Caco-2 (cell line): ENCODE data around the gene KRT79. TPM values are rescaled to one million over a fixed set of nuclear protein-coding genes. Genes with fewer than 3 reads are reported as not detected.

Experiments
- BruUV-seq: library from RNA; stranded (reverse); fragments of 400-500 nt; replicated peaks from 2 replicates; lab custom pipeline; 2021; lab: Mats Ljungman, UMichigan
- CTCF ChIA-PET: fragments of 300-600 bp; sonication (Branson Sonifier 250); formaldehyde crosslinking; loops from one replicate; lab custom pipeline; 2022; ENCODE audit warnings: antibody characterized with exemption; lab: Charles Lee
- POLR2A ChIA-PET: fragments of 300-600 bp; sonication (Branson Sonifier 250); formaldehyde crosslinking; loops from one replicate; lab custom pipeline; 2022; ENCODE audit warnings: antibody characterized with exemption; lab: Charles Lee
- DNase-seq, 2 experiments: peaks; one replicate each; pipeline versions ENCODE4 v3.0.0 to v3.0.0-alpha.2; 2020 to 2022
- H3K27me3 ChIP-seq: replicated peaks from 2 replicates; pipeline ENCODE4 v1.6.0; 2011; ENCODE audit warnings: low read length; ENCODE audit not compliant: control insufficient read depth, insufficient read depth
- H3K36me3 ChIP-seq: 2 replicates; pipeline ENCODE4 v1.5.1; 2011; ENCODE audit warnings: low read length; ENCODE audit not compliant: control insufficient read depth, insufficient read depth
- H3K4me1 ChIP-seq: fragments of 250-450 bp; sonication (Bioruptor Pico); 2 replicates; pipeline ENCODE4 v1.5.1; 2020; ENCODE audit warnings: mild to moderate bottlenecking
- H3K4me3 ChIP-seq: 2 replicates; pipeline ENCODE4 v1.5.1; 2011; ENCODE audit warnings: low read depth, mild to moderate bottlenecking, control low read depth, low read length
- H3K9me3 ChIP-seq: fragments of 250-450 bp; sonication (Bioruptor Pico); 2 replicates; pipeline ENCODE4 v1.5.1; 2020; ENCODE audit warnings: mild to moderate bottlenecking, moderate library complexity
- H3K27ac Mint-ChIP-seq: one replicate; pipeline ENCODE4 v1.8.0; 2022; ENCODE audit warnings: mixed read lengths; ENCODE audit not compliant: unreplicated experiment
- H3K27me3 Mint-ChIP-seq: one replicate; pipeline ENCODE4 v1.8.0; 2022; ENCODE audit warnings: mixed read lengths; ENCODE audit not compliant: insufficient read depth, unreplicated experiment
- H3K36me3 Mint-ChIP-seq: one replicate; pipeline ENCODE4 v1.8.0; 2022; ENCODE audit warnings: mild to moderate bottlenecking, mixed read lengths; ENCODE audit not compliant: insufficient read depth, unreplicated experiment
- H3K4me1 Mint-ChIP-seq: one replicate; pipeline ENCODE4 v1.8.0; 2022; ENCODE audit warnings: low read depth, mixed read lengths; ENCODE audit not compliant: unreplicated experiment
- H3K4me3 Mint-ChIP-seq: one replicate; pipeline ENCODE4 v1.8.0; 2022; ENCODE audit warnings: mild to moderate bottlenecking, moderate library complexity, mixed read lengths; ENCODE audit not compliant: unreplicated experiment
- H3K9me3 Mint-ChIP-seq: one replicate; pipeline ENCODE4 v1.8.0; 2022; ENCODE audit warnings: mixed read lengths; ENCODE audit not compliant: unreplicated experiment
- intact Hi-C: fragments of 100-400 bp; cut with micrococcal nuclease; formaldehyde crosslinking; loops from one replicate; pipeline ENCODE4 v1.10.0; 2022; ENCODE audit not compliant: unreplicated experiment
- total RNA-seq: library from RNA; stranded (reverse); gene quantifications from 2 replicates; pipeline ENCODE4 v1.2.3, GENCODE V29; 2022
- TF ChIP-seq, protein P1 (sequence below), 2 experiments: fragments of 200-600 bp in 1 of 2; IDR thresholded peaks; 1 replicate in 1 of 2; 2 replicates in 1 of 2; pipeline versions ENCODE4 v1.5.1 to v1.8.0; 2011 to 2022; ENCODE audit warnings: antibody characterized with exemption in 1 of 2, control low read depth in 1 of 2, inconsistent platforms in 1 of 2, low read depth in 1 of 2, low read length in 1 of 2, mild to moderate bottlenecking in 1 of 2, moderate library complexity in 1 of 2; ENCODE audit not compliant: insufficient read depth in 1 of 2, severe bottlenecking in 1 of 2, unreplicated experiment in 1 of 2

KRT79 gene
- total RNA-seq, 1 experiment from 2014 or later: not detected

DNA sequence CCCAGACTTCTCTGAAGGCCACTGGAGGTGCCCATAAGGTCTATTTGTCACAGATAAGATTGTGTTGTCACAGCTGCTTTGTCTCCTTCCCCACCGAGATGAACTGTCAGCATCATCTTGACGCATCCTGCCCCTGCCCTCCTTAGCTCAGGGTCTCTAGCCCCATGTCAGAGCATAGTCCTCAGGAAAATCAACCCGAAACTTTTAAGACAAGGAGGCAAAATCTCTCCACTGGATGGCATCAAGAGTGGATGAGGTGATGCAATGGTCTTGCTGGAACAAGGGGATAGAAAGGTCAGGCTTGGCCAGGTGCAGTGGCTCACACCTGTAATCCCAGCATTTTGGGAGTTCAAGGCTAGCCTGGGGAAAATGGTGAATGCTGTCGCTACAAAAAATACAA is 8.2 kb downstream of the KRT79 start:
- Mint-ChIP-seq H3K4me3 (no peak overlapping the region), H3K27ac (peak overlapping the region; percentile 99), H3K4me1 (peaks cover 21% of the 10 kb centered on the region), H3K27me3 (no peaks in the 10 kb centered on the region), H3K36me3 (no peaks in the 10 kb centered on the region), H3K9me3 (no peaks in the 10 kb centered on the region)
- peaks cover 29% of the 10 kb centered on the region for H3K4me1 ChIP-seq
- no peak overlapping the region for H3K4me3 ChIP-seq
- no peaks in the 10 kb centered on the region for H3K27me3 ChIP-seq
- TF ChIP-seq, protein P1, sequence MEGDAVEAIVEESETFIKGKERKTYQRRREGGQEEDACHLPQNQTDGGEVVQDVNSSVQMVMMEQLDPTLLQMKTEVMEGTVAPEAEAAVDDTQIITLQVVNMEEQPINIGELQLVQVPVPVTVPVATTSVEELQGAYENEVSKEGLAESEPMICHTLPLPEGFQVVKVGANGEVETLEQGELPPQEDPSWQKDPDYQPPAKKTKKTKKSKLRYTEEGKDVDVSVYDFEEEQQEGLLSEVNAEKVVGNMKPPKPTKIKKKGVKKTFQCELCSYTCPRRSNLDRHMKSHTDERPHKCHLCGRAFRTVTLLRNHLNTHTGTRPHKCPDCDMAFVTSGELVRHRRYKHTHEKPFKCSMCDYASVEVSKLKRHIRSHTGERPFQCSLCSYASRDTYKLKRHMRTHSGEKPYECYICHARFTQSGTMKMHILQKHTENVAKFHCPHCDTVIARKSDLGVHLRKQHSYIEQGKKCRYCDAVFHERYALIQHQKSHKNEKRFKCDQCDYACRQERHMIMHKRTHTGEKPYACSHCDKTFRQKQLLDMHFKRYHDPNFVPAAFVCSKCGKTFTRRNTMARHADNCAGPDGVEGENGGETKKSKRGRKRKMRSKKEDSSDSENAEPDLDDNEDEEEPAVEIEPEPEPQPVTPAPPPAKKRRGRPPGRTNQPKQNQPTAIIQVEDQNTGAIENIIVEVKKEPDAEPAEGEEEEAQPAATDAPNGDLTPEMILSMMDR (IDR thresholded peaks at IDR 0.05; ENCODE audit: insufficient read depth in 1 of 2, low read depth in 1 of 2, low read length in 1 of 2, severe bottlenecking in 1 of 2, unreplicated experiment in 1 of 2): no peak
- no TSS peak for BruUV-seq
- ChIA-PET CTCF (interaction anchor here (1.8 kb wide), 1 partner anchor 40 kb away, joined by 6 read pairs; no protein-coding TSS in a partner anchor), POLR2A (no interaction called here)
- no peaks in the 10 kb centered on the region for H3K36me3 ChIP-seq
- H3K9me3 ChIP-seq: no peaks in the 10 kb centered on the region
- DNase-seq: no peak
- intact Hi-C loops: loop anchor here (2.0 kb wide), 1 partner anchor 39 kb away; no protein-coding TSS in a partner anchor

DNA sequence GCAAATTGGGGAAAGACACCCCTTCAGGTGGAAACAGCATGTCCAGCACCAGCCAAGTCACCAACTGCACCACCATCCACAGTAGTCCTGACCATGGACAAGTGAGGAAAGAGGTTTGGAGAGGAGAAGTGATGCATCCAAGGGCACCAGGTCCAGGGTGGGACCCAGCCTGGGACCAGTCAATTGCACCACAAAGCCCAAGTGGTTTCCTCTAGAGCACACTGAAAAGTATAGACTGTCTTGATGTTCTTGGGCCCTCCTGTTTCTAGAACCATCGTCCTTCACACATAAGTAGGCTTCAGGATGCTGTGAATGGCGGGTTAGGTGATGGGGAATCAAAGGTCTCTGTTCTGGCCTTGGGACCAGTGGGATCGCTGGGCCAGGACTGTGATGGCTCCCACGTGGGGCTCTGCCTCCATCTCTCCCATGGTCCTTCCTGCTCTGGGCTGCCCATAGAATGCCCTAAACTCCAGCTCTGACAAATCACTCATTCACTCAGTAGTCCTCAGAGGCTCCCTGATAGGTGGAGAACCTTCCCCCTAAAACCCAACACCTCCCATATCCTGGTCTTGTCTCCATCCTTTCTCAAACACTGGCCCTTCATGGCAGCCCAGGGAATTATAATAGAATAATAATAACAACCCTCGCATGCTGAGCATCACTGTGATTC is 9.2 kb downstream of the KRT79 start:
- CTCF ChIA-PET: no interaction called here
- POLR2A ChIA-PET: no interaction called here
- H3K4me1 Mint-ChIP-seq: peaks cover 27% of the 10 kb centered on the region
- H3K9me3 ChIP-seq: no peaks in the 10 kb centered on the region
- no peak overlapping the region for H3K27ac Mint-ChIP-seq
- intact Hi-C loops: no loop called here
- no peaks in the 10 kb centered on the region for H3K36me3 ChIP-seq
- no peaks in the 10 kb centered on the region for H3K9me3 Mint-ChIP-seq
- no peaks in the 10 kb centered on the region for H3K27me3 ChIP-seq
- H3K27me3 Mint-ChIP-seq: no peaks in the 10 kb centered on the region
- no TSS peak for BruUV-seq
- H3K4me1 ChIP-seq: peaks cover 29% of the 10 kb centered on the region
- no peak overlapping the region for H3K4me3 ChIP-seq
- DNase-seq: no peak
- H3K36me3 Mint-ChIP-seq: no peaks in the 10 kb centered on the region
- TF ChIP-seq, protein P1 (IDR thresholded peaks at IDR 0.05; ENCODE audit: insufficient read depth in 1 of 2, low read depth in 1 of 2, low read length in 1 of 2, severe bottlenecking in 1 of 2, unreplicated experiment in 1 of 2): no peak
- no peak overlapping the region for H3K4me3 Mint-ChIP-seq

DNA sequence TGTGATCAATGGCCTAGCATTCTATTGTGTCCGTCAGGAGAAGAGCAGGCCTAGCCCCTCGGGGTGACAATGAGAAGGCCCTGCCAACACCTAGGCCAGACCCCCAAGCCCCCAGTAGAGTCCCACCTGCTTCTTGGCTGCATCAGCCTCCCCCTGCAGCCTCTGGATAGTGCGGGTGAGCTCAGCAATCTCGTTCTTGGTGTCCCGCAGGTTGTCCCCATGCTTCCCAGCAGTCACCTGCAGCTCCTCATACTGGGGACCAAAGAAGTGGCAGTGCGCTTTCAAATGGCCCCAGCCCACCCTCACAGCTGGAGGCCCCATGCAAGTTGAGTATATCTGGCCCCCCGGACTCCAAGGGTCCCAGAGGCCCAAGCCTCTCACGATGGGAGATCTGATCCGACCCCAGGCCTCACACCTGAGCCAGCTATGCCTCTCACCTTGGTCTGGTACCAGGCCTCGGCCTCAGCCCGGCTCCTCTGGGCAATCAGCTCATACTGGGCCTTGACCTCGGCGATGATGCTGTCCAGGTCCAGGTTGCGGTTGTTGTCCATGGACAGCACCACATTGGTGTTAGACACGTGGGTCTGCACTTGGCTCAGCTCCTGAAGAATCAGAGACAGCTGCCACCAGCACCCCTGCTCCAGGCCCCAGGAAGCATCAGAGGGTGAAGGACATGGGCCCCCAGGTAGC is 10.2 kb downstream of the KRT79 start:
- H3K27ac Mint-ChIP-seq: no peak overlapping the region
- H3K4me1 Mint-ChIP-seq: peaks cover 28% of the 10 kb centered on the region
- POLR2A ChIA-PET: no interaction called here
- no peak for DNase-seq
- H3K4me3 ChIP-seq: no peak overlapping the region
- no peak overlapping the region for H3K4me3 Mint-ChIP-seq
- H3K36me3 ChIP-seq: no peaks in the 10 kb centered on the region
- H3K9me3 Mint-ChIP-seq: no peaks in the 10 kb centered on the region
- H3K27me3 Mint-ChIP-seq: no peaks in the 10 kb centered on the region
- peaks cover 31% of the 10 kb centered on the region for H3K4me1 ChIP-seq
- H3K9me3 ChIP-seq: no peaks in the 10 kb centered on the region
- CTCF ChIA-PET: interaction anchor here (1.1 kb wide), 1 partner anchor 452 kb away, joined by 3 read pairs; no protein-coding TSS in a partner anchor
- TF ChIP-seq, protein P1 (IDR thresholded peaks at IDR 0.05; ENCODE audit: insufficient read depth in 1 of 2, low read depth in 1 of 2, low read length in 1 of 2, severe bottlenecking in 1 of 2, unreplicated experiment in 1 of 2): no peak
- intact Hi-C loops: no loop called here
- H3K27me3 ChIP-seq: no peaks in the 10 kb centered on the region
- no TSS peak for BruUV-seq
- H3K36me3 Mint-ChIP-seq: no peaks in the 10 kb centered on the region
